Stimulated activated CD4-positive, alpha-beta T cell treated with anti-CD3 and anti-CD28 coated beads, Interleukin-2, amount 100 ng/mL, for 4 hours (primary cell): ENCODE data around the gene JRKL.
A peak's percentile ranks its signal among the peaks of the same experiment; 100 is the strongest.

Source experiments
- DNase-seq: peaks from one replicate; pipeline ENCODE4 v3.0.0-alpha.2; 2020; ENCODE audit warnings: low read depth

The JRKL gene

GRCh38 chr11:96389720-96390487 lies at the start of gene JRKL, which contains the start of gene CCDC82:
Gene JRKL (plus strand): TSS chr11:96390013. CDS start chr11:96390650, 637 bp downstream.
Gene CCDC82 (minus strand): TSS chr11:96389912. CDS start chr11:96384747, 5,165 bp downstream.
- peak; percentile 99 for DNase-seq

GRCh38 chr11:96340555-96340885 lies 49.3 kb upstream of the JRKL start:
- no peak for DNase-seq

DNA sequence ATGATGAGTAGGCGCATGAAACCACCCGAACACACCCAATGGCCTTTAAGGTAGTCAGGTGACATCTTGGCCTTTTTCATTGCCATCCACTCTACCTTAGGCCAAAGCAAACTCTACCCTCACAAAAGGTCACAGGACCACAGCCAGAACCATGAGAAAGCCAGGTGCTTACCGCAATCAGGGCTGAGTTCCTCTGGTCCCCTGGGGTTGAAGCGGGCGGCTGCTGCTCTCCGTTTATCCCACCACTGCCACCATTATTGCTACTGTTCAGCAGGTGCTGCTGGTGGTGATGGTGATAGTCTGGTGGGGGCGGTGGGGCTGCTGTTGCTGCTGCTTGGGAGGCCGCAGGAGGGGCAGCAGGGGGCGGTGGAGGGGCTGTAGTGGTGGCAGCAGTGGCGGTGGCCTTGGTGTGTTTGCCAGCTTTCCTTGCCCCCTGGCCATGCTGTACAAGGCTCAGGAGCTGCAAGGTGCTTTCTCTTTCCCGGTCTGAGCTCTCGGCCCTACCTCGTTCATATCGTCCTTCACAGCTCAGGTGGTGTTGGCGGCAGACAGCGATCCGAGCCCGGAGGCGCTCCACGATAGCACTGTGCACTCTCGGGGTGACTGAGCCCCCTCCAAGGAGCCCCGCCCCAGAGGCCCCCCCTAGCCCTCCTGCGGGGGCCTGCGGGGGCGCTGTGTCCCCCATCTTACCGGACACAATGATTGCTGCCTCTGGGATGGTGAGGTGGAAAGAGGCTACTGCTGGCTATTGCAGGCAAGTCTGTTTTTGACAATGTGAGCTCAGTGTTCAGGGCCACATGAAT lies 48.4 kb upstream of the JRKL start:
- peak; percentile 47 for DNase-seq

DNA sequence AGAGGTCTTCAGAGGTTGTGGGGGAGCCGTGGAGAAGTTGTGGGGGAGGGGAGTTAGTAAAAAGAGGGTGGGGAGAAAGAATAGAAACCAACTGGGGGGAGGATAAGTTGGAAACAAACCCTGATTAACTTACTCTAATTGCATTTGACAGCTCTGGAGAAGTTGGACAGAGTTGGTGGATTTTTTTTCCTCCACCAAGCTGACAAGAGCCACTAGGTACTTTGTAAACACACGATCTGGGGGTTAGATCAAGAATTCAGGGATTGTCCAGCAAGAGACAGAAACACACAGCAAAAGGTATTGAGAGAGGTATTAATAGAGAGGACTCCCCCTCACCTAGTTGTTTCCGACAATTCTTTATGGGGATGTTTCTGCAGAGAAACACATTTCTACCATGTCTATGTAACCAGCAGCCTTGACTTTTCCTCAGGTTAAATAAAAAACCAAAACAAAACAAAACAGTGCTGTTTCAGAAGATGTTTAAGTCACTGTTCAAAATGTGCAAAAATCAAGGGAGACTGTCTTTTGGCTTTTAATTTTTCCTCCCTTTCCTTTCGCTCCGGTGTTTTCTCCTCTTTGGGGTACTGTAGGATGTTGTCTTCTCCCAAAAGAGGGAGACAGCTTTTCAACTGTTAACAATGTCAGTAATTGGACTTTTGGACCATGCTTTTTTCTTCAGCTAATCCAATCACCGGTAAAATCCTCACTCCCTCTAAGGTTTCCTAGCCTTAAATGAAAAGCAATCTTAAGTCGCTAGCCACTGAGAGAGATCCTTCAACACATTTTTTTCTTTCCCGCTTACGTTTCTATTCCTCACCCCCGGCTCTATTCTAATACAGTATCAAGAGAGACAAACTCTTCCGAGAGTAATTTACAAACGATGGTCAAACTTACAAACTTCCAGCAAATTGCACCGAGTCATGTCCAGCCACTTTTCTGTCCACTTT lies 47.5 kb upstream of the JRKL start:
- DNase-seq, result no peak

- DNase-seq, result peak; percentile 93
These were observed 46.7 kb upstream of the JRKL start, which contains the start of gene MAML2 for GRCh38 chr11:96342961-96343711. Gene MAML2 (minus strand): TSS chr11:96343195. CDS start chr11:96341895, 1,300 bp downstream.

- no peak for DNase-seq
These were observed 33.0 kb upstream of the JRKL start for GRCh38 chr11:96356848-96357247.

GRCh38 chr11:96357794-96358193 lies 32.0 kb upstream of the JRKL start:
- DNase-seq, result no peak

- no peak for DNase-seq
These were observed 31.5 kb upstream of the JRKL start for GRCh38 chr11:96358321-96358720.

GRCh38 chr11:96361778-96362177 lies 28.0 kb upstream of the JRKL start:
- no peak for DNase-seq

- DNase-seq, result no peak
These were observed 24.3 kb upstream of the JRKL start for GRCh38 chr11:96365493-96365892.

GRCh38 chr11:96366024-96366423 lies 23.8 kb upstream of the JRKL start:
- no peak for DNase-seq

GRCh38 chr11:96367342-96367741 lies 22.5 kb upstream of the JRKL start:
- DNase-seq, result no peak

- no peak for DNase-seq
These were observed 16.0 kb upstream of the JRKL start for GRCh38 chr11:96373826-96374225.

DNA sequence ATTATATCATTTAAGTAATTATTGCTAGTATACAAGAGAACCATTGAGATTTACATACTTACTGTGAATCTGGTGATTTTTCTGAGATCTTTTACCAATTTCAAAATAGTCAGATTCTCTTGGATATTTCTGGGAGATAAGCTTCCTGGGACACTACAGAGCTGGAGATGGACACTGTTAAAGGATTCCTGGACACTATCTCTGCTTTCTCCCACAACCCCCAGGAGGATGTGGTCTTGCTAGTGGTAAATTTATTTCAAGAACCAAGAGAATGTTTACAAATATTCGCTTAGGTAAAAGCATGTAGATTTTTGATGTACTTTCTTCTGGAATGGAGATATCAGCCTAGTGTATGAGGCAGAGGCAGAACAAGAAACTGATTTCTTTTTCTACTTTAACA lies 13.0 kb upstream of the JRKL start:
- DNase-seq, result no peak

DNA sequence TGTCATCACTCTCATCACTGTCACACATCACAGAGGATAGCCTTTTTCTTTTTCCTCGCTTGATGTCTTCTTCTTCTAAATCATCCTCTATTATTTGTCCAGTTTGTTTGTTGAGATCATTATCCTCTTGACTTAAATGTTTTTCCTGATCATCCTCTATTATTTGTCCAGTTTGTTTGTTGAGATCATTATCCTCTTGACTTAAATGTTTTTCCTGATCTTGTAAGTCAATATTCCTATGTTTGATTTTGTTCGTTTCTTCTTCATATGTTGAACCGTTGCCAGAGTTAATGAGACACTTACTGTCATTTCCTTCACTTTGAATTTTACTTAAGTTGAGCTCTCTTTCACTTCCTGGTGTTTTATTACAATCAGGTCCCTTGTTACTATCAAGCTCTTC lies 5.7 kb upstream of the JRKL start:
- DNase-seq, result no peak

GRCh38 chr11:96385187-96385586 lies 4.6 kb upstream of the JRKL start:
- DNase-seq, result no peak

DNA sequence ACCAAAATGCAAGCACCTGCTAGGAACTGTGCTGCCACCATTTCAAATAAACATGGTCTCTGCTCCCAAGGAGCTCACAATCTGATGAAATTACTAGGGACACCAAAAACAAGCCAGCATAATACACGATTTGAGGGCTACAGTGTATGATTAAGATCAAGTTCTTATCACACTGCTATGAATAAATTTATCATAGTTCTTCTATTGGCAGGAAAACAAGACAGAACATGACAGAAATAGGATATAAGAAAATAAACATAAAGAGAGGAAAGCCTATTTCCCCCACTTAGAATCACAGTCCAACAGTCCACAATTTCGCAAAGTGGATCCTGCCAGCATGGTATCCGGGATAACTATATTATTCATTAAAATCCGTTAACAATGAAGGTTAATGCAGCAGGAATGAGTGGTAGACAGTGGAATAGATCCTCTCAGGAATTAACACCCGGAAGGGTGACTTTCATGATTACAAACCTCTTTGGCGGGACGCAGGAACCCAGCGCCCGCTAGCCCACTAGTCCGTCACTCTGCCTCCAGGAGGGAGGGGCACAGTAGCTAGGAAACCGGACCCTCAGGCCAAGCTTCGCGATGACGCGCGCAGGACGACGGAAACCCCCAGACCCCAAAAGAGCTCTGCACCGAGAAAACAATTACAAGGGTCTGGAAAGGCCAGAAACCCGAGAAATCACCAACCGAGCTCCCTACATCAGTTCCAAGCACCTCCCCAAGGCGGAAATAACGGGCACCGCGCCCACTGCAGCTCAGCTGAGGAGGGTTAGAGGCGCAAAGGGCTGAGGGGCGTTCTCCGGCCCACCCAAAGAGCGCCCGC lies 708 bp upstream of the JRKL start:
- no peak for DNase-seq

DNA sequence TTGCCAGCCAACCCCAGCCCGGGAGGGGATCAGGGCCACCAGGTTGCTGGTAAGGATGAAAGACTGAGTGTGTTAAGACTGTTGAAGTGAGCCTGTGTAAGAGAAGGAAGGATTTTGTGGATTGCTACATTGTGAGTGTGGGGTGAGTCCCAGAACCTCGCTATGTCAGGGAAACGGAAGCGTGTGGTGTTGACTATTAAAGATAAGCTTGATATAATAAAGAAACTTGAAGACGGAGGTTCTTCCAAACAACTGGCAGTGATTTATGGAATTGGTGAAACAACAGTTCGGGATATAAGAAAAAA lies 627 bp downstream of the JRKL start:
- no peak for DNase-seq

DNA sequence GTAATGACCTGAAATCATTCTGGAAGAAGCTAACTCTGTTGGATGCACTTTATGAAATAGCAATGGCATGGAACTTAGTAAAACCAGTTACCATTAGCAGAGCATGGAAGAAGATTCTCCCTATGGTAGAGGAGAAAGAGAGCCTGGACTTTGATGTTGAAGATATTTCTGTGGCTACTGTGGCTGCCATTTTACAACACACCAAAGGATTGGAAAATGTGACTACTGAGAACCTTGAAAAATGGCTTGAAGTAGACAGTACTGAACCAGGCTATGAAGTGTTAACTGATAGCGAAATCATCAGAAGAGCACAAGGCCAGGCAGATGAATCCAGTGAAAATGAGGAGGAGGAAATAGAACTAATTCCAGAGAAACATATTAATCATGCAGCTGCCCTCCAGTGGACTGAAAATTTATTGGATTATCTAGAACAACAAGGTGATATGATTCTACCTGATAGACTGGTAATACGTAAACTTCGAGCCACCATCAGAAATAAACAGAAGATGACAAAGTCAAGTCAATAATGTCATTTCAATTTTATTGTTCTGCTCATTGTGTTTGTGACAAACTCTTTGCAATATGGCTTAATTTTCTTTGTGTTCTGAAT lies 2.0 kb downstream of the JRKL start:
- DNase-seq, result no peak

DNA sequence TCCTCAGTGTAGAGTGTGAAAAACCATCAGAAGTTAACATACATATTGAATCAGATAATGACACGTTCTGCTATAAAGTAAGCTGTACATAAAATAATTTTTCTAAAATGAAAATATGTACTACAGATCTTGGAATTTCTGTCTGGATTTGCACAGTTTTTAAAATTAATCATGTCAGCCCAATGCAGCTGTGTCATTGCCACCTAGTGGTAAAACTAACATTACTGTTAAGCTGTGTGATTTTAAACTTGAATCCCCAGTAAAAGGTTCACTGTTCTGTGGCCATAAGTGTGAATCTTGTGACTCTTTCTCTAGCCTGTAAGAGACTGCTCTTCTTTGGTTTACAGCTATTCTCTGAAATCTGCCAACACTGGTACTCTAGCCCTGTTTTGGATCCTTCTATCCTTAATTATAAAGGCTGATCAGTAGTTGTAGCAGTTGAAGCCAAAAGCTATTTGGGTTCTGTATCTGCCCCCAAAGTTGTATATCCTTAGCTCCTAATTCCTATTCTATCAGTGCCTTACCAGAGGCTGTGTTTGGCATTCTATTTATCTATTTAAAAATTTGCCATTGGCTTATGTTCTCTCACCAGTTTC lies 4.0 kb downstream of the JRKL start:
- DNase-seq, result no peak
